HepG2 (cell line): Measurements from ENCODE around the gene ORC4. TPM values are rescaled to one million over a fixed set of nuclear protein-coding genes. Genes with fewer than 3 reads are reported as not detected.

Source experiments
- FLYWCH1 ChIP-seq: sonication (generic); formaldehyde crosslinking; IDR thresholded peaks from 2 replicates; pipeline ENCODE4 v1.8.1; 2023; ENCODE audit warnings: mild to moderate bottlenecking, missing genetic modification reagents
- PAX8 ChIP-seq: sonication (generic); formaldehyde crosslinking; IDR thresholded peaks from 2 replicates; pipeline ENCODE4 v1.8.0; 2022; ENCODE audit warnings: mild to moderate bottlenecking, missing genetic modification reagents, borderline replicate concordance
- PCBP2 ChIP-seq: fragments of 200-400 bp; formaldehyde crosslinking; optimal IDR thresholded peaks from 2 replicates; pipeline ENCODE3; 2018; ENCODE audit warnings: low read length, low read depth; ENCODE audit not compliant: poor library complexity, severe bottlenecking
- PHF21A ChIP-seq: sonication (generic); formaldehyde crosslinking; IDR thresholded peaks from 2 replicates; pipeline ENCODE4 v1.5.0; 2020; ENCODE audit warnings: mild to moderate bottlenecking, missing genetic modification reagents
- PRDM15 ChIP-seq: sonication (generic); formaldehyde crosslinking; IDR thresholded peaks from 2 replicates; pipeline ENCODE4 v1.4.0; 2020; ENCODE audit warnings: missing genetic modification reagents
- PREB ChIP-seq: sonication (generic); formaldehyde crosslinking; IDR thresholded peaks from 2 replicates; pipeline ENCODE4 v1.4.0; 2020; ENCODE audit warnings: missing genetic modification reagents
- SIX1 ChIP-seq: sonication (generic); formaldehyde crosslinking; IDR thresholded peaks from 2 replicates; pipeline ENCODE4 v1.4.0; 2020; ENCODE audit warnings: missing genetic modification reagents, borderline replicate concordance
- SOX13 ChIP-seq, 3 experiments: fragments of 450-650 bp in 1 of 3; sonication (generic) in 1 of 3; formaldehyde crosslinking in 1 of 3; IDR thresholded peaks in 2 of 3; conservative IDR thresholded peaks in 1 of 3; 2 replicates each; pipeline versions ENCODE4 v1.5.0 to v1.6.1; 2016 to 2020; ENCODE audit warnings: antibody characterized with exemption in 1 of 3, mild to moderate bottlenecking in 1 of 3, missing compliant biosample characterization in 1 of 3, missing genetic modification reagents in 1 of 3, moderate library complexity in 1 of 3
- SRSF1 ChIP-seq: fragments of 200-400 bp; formaldehyde crosslinking; optimal IDR thresholded peaks from 2 replicates; pipeline ENCODE3; 2017; ENCODE audit warnings: mild to moderate bottlenecking, low read depth, low read length, moderate library complexity
- TFE3 ChIP-seq: IDR thresholded peaks from 2 replicates; pipeline ENCODE4 v1.6.1; 2016
- THYN1 ChIP-seq: sonication (generic); formaldehyde crosslinking; IDR thresholded peaks from 2 replicates; pipeline ENCODE4 v1.8.1; 2023; ENCODE audit warnings: low read depth, mild to moderate bottlenecking, moderate library complexity, missing genetic modification reagents, borderline replicate concordance
- U2AF1 ChIP-seq: fragments of 200-400 bp; formaldehyde crosslinking; optimal IDR thresholded peaks from 2 replicates; pipeline ENCODE3; 2017; ENCODE audit warnings: mild to moderate bottlenecking, low read depth, low read length
- ZBTB39 ChIP-seq: sonication (generic); formaldehyde crosslinking; IDR thresholded peaks from 2 replicates; pipeline ENCODE4 v1.5.0; 2020; ENCODE audit warnings: missing genetic modification reagents
- ZFP62 ChIP-seq: sonication (generic); formaldehyde crosslinking; IDR thresholded peaks from 2 replicates; pipeline ENCODE4 v1.4.0; 2020; ENCODE audit warnings: missing genetic modification reagents
- ZKSCAN8 ChIP-seq: IDR thresholded peaks from 2 replicates; pipeline ENCODE4 v1.6.1; 2016; ENCODE audit warnings: borderline replicate concordance, missing genetic modification reagents, missing compliant biosample characterization
- ZNF296 ChIP-seq: sonication (generic); formaldehyde crosslinking; conservative IDR thresholded peaks from 2 replicates; pipeline ENCODE4 v1.5.0; 2020; ENCODE audit warnings: mild to moderate bottlenecking, missing genetic modification reagents
- ZNF3 ChIP-seq: IDR thresholded peaks from 2 replicates; pipeline ENCODE4 v1.7.0; 2017; ENCODE audit warnings: inconsistent platforms
- ZNF547 ChIP-seq: sonication (generic); formaldehyde crosslinking; IDR thresholded peaks from 2 replicates; pipeline ENCODE4 v1.5.1; 2020; ENCODE audit warnings: mild to moderate bottlenecking, missing genetic modification reagents
- ZNF629 ChIP-seq: sonication (generic); formaldehyde crosslinking; conservative IDR thresholded peaks from 2 replicates; pipeline ENCODE4 v1.5.0; 2020; ENCODE audit warnings: missing genetic modification reagents
- ZNF678 ChIP-seq: sonication (generic); formaldehyde crosslinking; IDR thresholded peaks from 2 replicates; pipeline ENCODE4 v1.4.0; 2020; ENCODE audit warnings: mild to moderate bottlenecking, missing genetic modification reagents
- ZNF713 ChIP-seq: sonication (generic); formaldehyde crosslinking; IDR thresholded peaks from 2 replicates; pipeline ENCODE4 v1.4.0; 2020; ENCODE audit warnings: mild to moderate bottlenecking, missing genetic modification reagents
- ZSCAN22 ChIP-seq: sonication (generic); formaldehyde crosslinking; IDR thresholded peaks from 2 replicates; pipeline ENCODE4 v1.4.0; 2020; ENCODE audit warnings: mild to moderate bottlenecking, missing genetic modification reagents
- polyA plus RNA-seq, 8 experiments: library from polyadenylated mRNA; depleted of rRNA in 3 of 8; stranded (reverse) in 7 of 8; unstranded in 1 of 8; fragments of >200 nt; fragmentation: Illumina TruSeq in 4 of 8; extraction: Trizol in 4 of 8; gene quantifications; 2 replicates each; pipeline versions ENCODE4 v1.2.1 to v1.2.3, GENCODE V29; 2011 to 2016; ENCODE audit warnings: low read depth in 4 of 8, missing spikeins in 1 of 8, mixed read lengths in 1 of 8; ENCODE audit not compliant: insufficient read depth in 1 of 8
- total RNA-seq, 5 experiments: library from RNA; depleted of rRNA; stranded (reverse); fragments of >200 nt; fragmentation: Illumina TruSeq; extraction: Trizol; gene quantifications; 2 replicates each; pipeline ENCODE4 v1.2.3, GENCODE V29; 2016; ENCODE audit warnings: low read depth in 1 of 5

The ORC4 gene
- total and polyA plus RNA-seq, 2 of the 13 experiments (the other 11 are each of a cell fraction or from before 2014, with no cell fraction given) = 28.6 to 84.8 TPM

GRCh38 chr2:147927053-147927588, 93.4 kb downstream of the ORC4 start (continued):
- TF ChIP-seq ZNF629 (CRISPR knock-in tag) (no peak; the same call in 1 of the 2 replicates), ZNF547 (no peak), TFE3 (peak; percentile 88), ZNF678 (CRISPR knock-in tag) (no peak), SOX13 (IDR thresholded peaks at IDR 0.05) (peak; percentile 99), SOX13 (CRISPR knock-in tag; conservative IDR thresholded peaks at IDR 0.05 in 1 of 2, IDR thresholded peaks at IDR 0.05 in 1 of 2) (peak in 1 of 2 experiments; percentile 100; a peak in 2 of 4 replicates), PCBP2 (no peak), ZSCAN22 (CRISPR knock-in tag) (no peak), U2AF1 (no peak), ZNF3 (CRISPR knock-in tag) (peak; percentile 57; the same call in 1 of the 2 replicates), SIX1 (CRISPR knock-in tag) (peak; percentile 89; the same call in 1 of the 2 replicates), FLYWCH1 (CRISPR knock-in tag) (no peak), ZNF296 (CRISPR knock-in tag) (no peak), ZKSCAN8 (CRISPR knock-in tag) (peak; percentile 95; the same call in 1 of the 2 replicates), PREB (CRISPR knock-in tag) (no peak), PHF21A (CRISPR knock-in tag) (peak; percentile 94), SRSF1 (no peak), ZNF713 (CRISPR knock-in tag) (0 out of 2 replicates have a peak, but pooled peaks have one; percentile 49), ZBTB39 (CRISPR knock-in tag) (no peak), THYN1 (CRISPR knock-in tag) (no peak), PRDM15 (CRISPR knock-in tag) (no peak), PAX8 (no peak), ZFP62 (CRISPR knock-in tag) (no peak)
